Neural crest cell (in vitro differentiated cells): ENCODE measurements around the gene ST6GALNAC4. TPM values are rescaled to one million over a fixed set of nuclear protein-coding genes. Genes with fewer than 3 reads are reported as not detected.

ENCODE experiments used
- DNase-seq: peaks from one replicate; pipeline ENCODE4 v3.0.0; 2021; ENCODE audit warnings: low read depth, mixed read lengths, low spot score
- H3K27ac Mint-ChIP-seq: one replicate; pipeline ENCODE4 v1.8.0; 2021; ENCODE audit warnings: mild to moderate bottlenecking, mixed read lengths; ENCODE audit not compliant: unreplicated experiment
- H3K27me3 Mint-ChIP-seq: 2 replicates; pipeline ENCODE4 v1.8.0; 2021; ENCODE audit warnings: low read depth, mild to moderate bottlenecking, mixed read lengths
- H3K36me3 Mint-ChIP-seq: 2 replicates; pipeline ENCODE4 v1.8.0; 2021; ENCODE audit warnings: low read depth, mild to moderate bottlenecking, mixed read lengths
- H3K4me1 Mint-ChIP-seq: 2 replicates; pipeline ENCODE4 v1.8.0; 2021; ENCODE audit warnings: mixed read lengths
- H3K4me3 Mint-ChIP-seq: one replicate; pipeline ENCODE4 v1.8.0; 2021; ENCODE audit warnings: mild to moderate bottlenecking, mixed read lengths
- H3K9me3 Mint-ChIP-seq: 2 replicates; pipeline ENCODE4 v1.8.0; 2021; ENCODE audit warnings: mixed read lengths
- total RNA-seq: library from RNA; stranded (reverse); gene quantifications from 2 replicates; pipeline ENCODE4 v1.2.1, GENCODE V29; 2021
- TF ChIP-seq, protein P1 (sequence below): fragments of 200-600 bp; sonication (generic); conservative IDR thresholded peaks from 2 replicates; pipeline ENCODE4 v1.5.0; 2021; ENCODE audit warnings: antibody characterized with exemption, mild to moderate bottlenecking

Gene ST6GALNAC4
- total RNA-seq, 1 donor from 2014 or later, result 14.5 TPM

DNA sequence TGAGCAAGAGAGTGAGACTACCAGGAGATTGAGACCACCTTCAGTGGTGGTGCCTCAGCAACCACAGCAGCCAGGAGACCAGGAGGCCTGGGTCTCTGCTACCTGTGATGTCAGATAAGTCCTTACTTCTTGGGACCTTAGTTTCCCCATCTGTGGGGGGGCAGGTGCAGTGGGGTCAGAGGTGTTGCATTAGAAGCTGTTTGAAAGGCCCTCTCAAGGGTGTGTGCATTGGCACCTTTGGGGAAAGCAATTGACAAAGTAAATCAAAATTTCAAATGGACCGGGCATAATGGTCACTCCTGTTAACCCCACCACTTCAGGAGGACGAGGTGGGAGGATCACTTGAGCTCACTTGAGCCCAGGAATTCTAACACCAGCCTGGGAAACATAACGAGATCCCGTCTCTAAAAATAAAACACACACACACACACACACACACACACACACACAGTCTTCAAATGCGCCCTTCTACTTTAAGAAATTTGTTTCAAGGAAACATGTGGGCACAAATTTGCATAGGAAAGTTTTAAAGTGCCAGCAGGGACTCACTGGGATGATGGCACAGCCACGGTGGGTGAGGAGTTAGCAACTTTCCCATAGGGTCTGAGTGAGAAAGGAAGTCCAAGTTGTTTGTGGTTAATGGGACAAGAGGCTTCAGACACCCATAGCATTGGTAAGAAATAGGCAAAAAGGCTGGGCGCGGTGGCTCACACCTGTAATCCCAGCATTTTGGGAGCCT, 38.0 kb downstream of the ST6GALNAC4 start:
- Mint-ChIP-seq H3K4me3 (peak overlapping the region; percentile 78), H3K27ac (no peak overlapping the region), H3K4me1 (peaks cover 16% of the 10 kb centered on the region), H3K27me3 (no peaks in the 10 kb centered on the region), H3K9me3 (no peaks in the 10 kb centered on the region), H3K36me3 (no peaks in the 10 kb centered on the region)
- no peak for DNase-seq
- TF ChIP-seq, protein P1, sequence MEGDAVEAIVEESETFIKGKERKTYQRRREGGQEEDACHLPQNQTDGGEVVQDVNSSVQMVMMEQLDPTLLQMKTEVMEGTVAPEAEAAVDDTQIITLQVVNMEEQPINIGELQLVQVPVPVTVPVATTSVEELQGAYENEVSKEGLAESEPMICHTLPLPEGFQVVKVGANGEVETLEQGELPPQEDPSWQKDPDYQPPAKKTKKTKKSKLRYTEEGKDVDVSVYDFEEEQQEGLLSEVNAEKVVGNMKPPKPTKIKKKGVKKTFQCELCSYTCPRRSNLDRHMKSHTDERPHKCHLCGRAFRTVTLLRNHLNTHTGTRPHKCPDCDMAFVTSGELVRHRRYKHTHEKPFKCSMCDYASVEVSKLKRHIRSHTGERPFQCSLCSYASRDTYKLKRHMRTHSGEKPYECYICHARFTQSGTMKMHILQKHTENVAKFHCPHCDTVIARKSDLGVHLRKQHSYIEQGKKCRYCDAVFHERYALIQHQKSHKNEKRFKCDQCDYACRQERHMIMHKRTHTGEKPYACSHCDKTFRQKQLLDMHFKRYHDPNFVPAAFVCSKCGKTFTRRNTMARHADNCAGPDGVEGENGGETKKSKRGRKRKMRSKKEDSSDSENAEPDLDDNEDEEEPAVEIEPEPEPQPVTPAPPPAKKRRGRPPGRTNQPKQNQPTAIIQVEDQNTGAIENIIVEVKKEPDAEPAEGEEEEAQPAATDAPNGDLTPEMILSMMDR, result no peak

DNA sequence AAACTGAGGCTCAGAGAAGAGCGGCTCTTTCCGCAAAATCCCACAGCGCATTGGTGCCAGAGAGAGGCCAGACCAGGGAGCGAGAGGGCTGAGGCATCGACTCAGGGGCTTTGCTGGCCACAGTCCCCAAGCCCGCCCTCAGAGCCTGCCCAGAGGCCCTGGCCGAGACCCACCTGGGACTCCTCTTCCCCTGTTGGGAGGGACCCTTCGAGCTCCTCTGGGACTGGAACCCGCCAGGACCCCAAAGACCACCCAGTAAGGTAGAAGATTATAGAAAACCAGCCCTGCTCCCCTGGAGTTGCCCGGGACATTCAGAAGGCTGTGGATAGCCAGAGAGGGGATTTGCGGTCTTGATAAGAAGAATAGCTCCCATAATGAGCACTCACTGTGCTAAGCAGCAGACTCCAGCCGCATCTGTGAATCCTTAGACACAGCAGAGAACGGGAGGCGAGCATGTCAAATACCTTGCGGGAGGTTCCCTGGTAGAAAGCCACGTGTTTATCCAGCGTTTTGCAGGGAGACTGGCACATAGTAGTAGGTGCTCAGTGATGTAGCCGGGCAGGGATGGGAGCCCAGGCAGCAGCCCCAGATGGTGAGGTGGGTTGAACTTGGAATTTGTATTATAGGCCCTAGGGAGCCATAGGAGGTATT, 38.7 kb downstream of the ST6GALNAC4 start:
- no peaks in the 10 kb centered on the region for H3K9me3 Mint-ChIP-seq
- TF ChIP-seq, protein P1, result no peak
- no peak for DNase-seq
- H3K27me3 Mint-ChIP-seq, result no peaks in the 10 kb centered on the region
- H3K27ac Mint-ChIP-seq, result no peak overlapping the region
- H3K36me3 Mint-ChIP-seq, result no peaks in the 10 kb centered on the region
- peaks cover 16% of the 10 kb centered on the region for H3K4me1 Mint-ChIP-seq
- peak overlapping the region; percentile 78 for H3K4me3 Mint-ChIP-seq

DNA sequence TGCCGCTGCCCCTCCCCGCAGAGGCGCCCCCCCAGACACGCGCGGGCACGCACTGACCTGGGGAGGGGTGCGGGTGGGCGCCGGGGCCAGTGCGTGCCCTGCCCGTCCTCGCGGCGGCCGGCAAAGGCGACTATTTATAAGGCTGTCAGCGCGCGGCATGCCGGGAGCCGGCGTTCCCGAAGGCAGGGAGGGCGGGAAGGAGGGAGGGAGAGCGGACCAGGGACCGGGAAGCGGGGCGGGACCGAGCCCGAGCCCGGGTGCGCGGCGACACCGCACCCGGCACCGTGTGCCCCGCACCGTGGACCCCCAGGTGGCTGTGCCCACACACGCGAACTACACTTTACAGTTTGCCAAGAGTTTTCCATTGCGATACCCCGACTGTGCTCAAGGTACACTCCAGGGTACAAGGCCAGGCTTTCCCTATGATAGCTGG, 39.3 kb downstream of the ST6GALNAC4 start, which contains the start of gene AK1:
AK1 (minus strand) TSS at position 110 of the 433 bp plus-strand sequence. CDS start 3,058 bp downstream, outside the sequence.
- TF ChIP-seq, protein P1, result no peak
- no peaks in the 10 kb centered on the region for H3K27me3 Mint-ChIP-seq
- DNase-seq, result peak; percentile 58
- no peaks in the 10 kb centered on the region for H3K36me3 Mint-ChIP-seq
- no peaks in the 10 kb centered on the region for H3K9me3 Mint-ChIP-seq
- peak within 1 kb of the TSS; percentile 89 for H3K4me3 Mint-ChIP-seq
- peaks cover 19% of the 10 kb centered on the region for H3K4me1 Mint-ChIP-seq
- H3K27ac Mint-ChIP-seq, result peak within 1 kb of the TSS; percentile 95

DNA sequence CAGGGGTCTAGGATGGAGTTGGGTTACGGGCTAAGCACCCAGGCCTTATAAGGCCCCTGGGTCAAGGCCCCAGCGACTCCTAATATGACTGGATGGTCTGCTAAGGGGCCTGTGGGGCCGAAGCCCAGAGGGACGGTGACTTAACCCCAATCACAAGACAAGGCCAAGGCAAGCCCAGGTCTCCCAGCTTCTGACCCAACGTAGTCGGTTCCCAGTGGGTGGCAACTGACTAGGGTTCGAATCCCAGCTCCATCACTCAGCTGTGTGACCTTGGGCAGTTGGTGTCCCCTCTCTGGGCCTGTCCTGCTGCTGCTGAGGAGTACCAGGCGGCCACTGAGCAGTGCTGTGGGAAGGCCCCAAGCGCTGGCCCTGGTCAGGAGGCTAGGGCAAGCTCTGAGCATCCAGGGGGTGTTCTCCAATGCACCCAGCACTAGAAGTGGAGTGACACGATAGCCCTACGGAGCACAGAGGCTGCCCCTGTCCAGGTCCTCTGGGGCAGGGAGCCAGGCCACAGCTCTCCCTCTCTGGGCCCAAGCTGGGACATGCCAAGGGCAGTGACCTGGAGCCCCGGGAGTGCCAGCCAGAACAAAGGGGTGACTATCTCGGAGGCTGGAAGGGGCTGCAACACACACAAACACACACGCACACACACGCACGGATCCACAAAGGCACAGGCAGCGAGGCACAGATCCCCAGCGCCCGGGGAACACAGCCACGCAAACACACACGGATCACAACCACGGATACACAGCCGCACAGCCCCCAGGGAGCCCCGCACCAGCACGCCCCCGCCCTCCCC, 39.9 kb downstream of the ST6GALNAC4 start:
- no peak for DNase-seq
- peaks cover 19% of the 10 kb centered on the region for H3K4me1 Mint-ChIP-seq
- H3K27ac Mint-ChIP-seq, result peak overlapping the region; percentile 95
- H3K27me3 Mint-ChIP-seq, result no peaks in the 10 kb centered on the region
- TF ChIP-seq, protein P1, result no peak
- H3K4me3 Mint-ChIP-seq, result peak overlapping the region; percentile 89
- H3K9me3 Mint-ChIP-seq, result no peaks in the 10 kb centered on the region
- H3K36me3 Mint-ChIP-seq, result no peaks in the 10 kb centered on the region

DNA sequence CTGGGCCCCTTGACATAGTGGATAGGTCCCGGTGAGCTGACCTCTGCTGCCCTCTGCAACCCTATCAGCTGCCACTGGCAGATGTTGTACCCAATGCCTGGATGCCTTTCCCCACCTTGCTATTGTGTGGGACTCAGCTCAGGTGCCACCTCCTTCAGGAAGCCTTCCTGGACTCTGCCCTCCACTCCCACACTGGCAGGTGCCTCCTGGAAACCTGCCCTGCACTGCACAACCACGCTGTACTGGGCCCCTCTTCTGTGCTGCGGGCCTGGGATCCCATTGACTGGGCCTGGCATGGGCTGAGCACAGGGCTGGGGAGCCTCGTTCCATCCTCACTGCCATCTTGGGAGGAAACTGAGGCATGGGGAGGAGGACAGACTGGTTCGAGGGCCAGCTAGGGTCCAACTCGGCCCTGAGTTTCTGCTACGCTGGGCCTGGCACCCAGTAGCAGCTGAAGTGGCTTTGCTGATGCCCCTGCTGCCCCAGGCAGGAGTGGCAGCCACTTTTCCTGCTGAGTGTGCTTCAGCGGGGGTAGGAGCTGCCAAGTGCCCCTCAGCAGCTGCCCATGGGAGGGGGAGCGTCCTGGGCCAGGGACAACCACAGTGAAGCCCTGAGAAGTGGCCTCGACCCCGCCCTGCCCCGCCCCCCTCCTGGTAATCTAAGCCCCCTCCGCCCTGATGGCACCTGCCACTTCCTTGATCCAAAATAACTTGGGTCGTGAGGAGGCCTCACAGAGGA, 40.6 kb downstream of the ST6GALNAC4 start:
- no peaks in the 10 kb centered on the region for H3K27me3 Mint-ChIP-seq
- no peak for DNase-seq
- peaks cover 19% of the 10 kb centered on the region for H3K4me1 Mint-ChIP-seq
- peak overlapping the region; percentile 89 for H3K4me3 Mint-ChIP-seq
- no peaks in the 10 kb centered on the region for H3K36me3 Mint-ChIP-seq
- TF ChIP-seq, protein P1, result no peak
- no peak overlapping the region for H3K27ac Mint-ChIP-seq
- H3K9me3 Mint-ChIP-seq, result no peaks in the 10 kb centered on the region
